CD14-positive monocyte (primary cell): ENCODE data around the gene EXOC4. TPM values are rescaled to one million over a fixed set of nuclear protein-coding genes. Genes with fewer than 3 reads are reported as not detected.

ENCODE experiments used
- DNase-seq, 3 donors: peaks; one replicate each; pipeline ENCODE4 v3.0.0-alpha.2; 2011 to 2022
- H2AFZ ChIP-seq: 2 replicates; pipeline ENCODE4 v1.6.0; 2012; ENCODE audit warnings: mild to moderate bottlenecking, low read depth, low read length, inconsistent platforms; ENCODE audit not compliant: insufficient read depth, poor library complexity, severe bottlenecking
- H3K27ac ChIP-seq, 2 donors: 1 replicate in 1 of 2; 2 replicates in 1 of 2; pipeline ENCODE4 v1.5.1; 2012 to 2013; ENCODE audit warnings: low read length in 2 of 2, control low read depth in 1 of 2, inconsistent platforms in 1 of 2, low read depth in 1 of 2, mild to moderate bottlenecking in 1 of 2
- H3K27me3 ChIP-seq, 2 donors: one replicate each; pipeline versions ENCODE4 v1.6.0 to v1.6.1; 2011 to 2013; ENCODE audit warnings: low read length in 2 of 2; ENCODE audit not compliant: control insufficient read depth in 2 of 2, insufficient read depth in 2 of 2
- H3K36me3 ChIP-seq, 2 donors: replicated peaks in 1 of 2; 1 replicate in 1 of 2; 2 replicates in 1 of 2; pipeline versions ENCODE4 v1.5.1 to v1.6.1; 2012 to 2013; ENCODE audit warnings: low read length in 2 of 2, control low read depth in 1 of 2, inconsistent platforms in 1 of 2, mild to moderate bottlenecking in 1 of 2; ENCODE audit not compliant: insufficient read depth in 2 of 2, control insufficient read depth in 1 of 2
- H3K4me1 ChIP-seq, 2 donors: 1 replicate in 1 of 2; 2 replicates in 1 of 2; pipeline versions ENCODE4 v1.5.1 to v1.6.1; 2012 to 2013; ENCODE audit warnings: low read length in 2 of 2, control low read depth in 1 of 2, inconsistent platforms in 1 of 2, mild to moderate bottlenecking in 1 of 2, moderate library complexity in 1 of 2; ENCODE audit not compliant: insufficient read depth in 2 of 2, control insufficient read depth in 1 of 2
- H3K4me2 ChIP-seq: replicated peaks from 2 replicates; pipeline ENCODE3; 2012; ENCODE audit warnings: low read length, moderate library complexity, mild to moderate bottlenecking; ENCODE audit not compliant: poor library complexity, severe bottlenecking; ENCODE audit errors: extremely low read depth
- H3K4me3 ChIP-seq, 3 experiments: fragments of 200-600 bp in 1 of 3; sonication (generic) in 1 of 3; replicated peaks in 1 of 3; 1 replicate in 2 of 3; 2 replicates in 1 of 3; pipeline ENCODE4 v1.5.1; 2011 to 2013; ENCODE audit warnings: low read length in 3 of 3, mild to moderate bottlenecking in 3 of 3, control low read depth in 2 of 3, low read depth in 2 of 3, inconsistent platforms in 1 of 3, moderate library complexity in 1 of 3
- H3K79me2 ChIP-seq: 2 replicates; pipeline ENCODE4 v1.6.0; 2012; ENCODE audit warnings: mild to moderate bottlenecking, control low read depth, inconsistent platforms, low read length, moderate library complexity; ENCODE audit not compliant: insufficient read depth
- H3K9ac ChIP-seq: 2 replicates; pipeline ENCODE4 v1.6.0; 2017; ENCODE audit warnings: low read length, mild to moderate bottlenecking; ENCODE audit not compliant: insufficient read depth, poor library complexity, severe bottlenecking
- H3K9me3 ChIP-seq, 2 donors: replicated peaks in 1 of 2; 1 replicate in 1 of 2; 2 replicates in 1 of 2; pipeline versions ENCODE4 v1.5.1 to v1.6.1; 2012 to 2013; ENCODE audit warnings: low read length in 2 of 2, control low read depth in 1 of 2; ENCODE audit not compliant: control insufficient read depth in 1 of 2, insufficient read depth in 1 of 2
- H4K20me1 ChIP-seq: 2 replicates; pipeline ENCODE4 v1.6.0; 2012; ENCODE audit warnings: mild to moderate bottlenecking, low read length, control low read depth, moderate library complexity; ENCODE audit not compliant: insufficient read depth
- H3K27ac Mint-ChIP-seq, 7 donors: one replicate each; pipeline ENCODE4 v1.8.0; 2020; ENCODE audit warnings: mild to moderate bottlenecking in 7 of 7, mixed read lengths in 7 of 7, moderate library complexity in 6 of 7, inconsistent platforms in 2 of 7
- H3K27me3 Mint-ChIP-seq, 3 donors: one replicate each; pipeline ENCODE4 v1.8.0; 2021 to 2022; ENCODE audit warnings: low read depth in 3 of 3, mild to moderate bottlenecking in 3 of 3, mixed read lengths in 3 of 3, moderate library complexity in 3 of 3, inconsistent platforms in 1 of 3
- H3K36me3 Mint-ChIP-seq, 2 donors: one replicate each; pipeline ENCODE4 v1.8.0; 2020; ENCODE audit warnings: mixed read lengths in 2 of 2, inconsistent platforms in 1 of 2, mild to moderate bottlenecking in 1 of 2
- H3K4me1 Mint-ChIP-seq: one replicate; pipeline ENCODE4 v1.8.0; 2020; ENCODE audit warnings: mild to moderate bottlenecking, mixed read lengths
- H3K4me3 Mint-ChIP-seq, 2 donors: one replicate each; pipeline ENCODE4 v1.8.0; 2020; ENCODE audit warnings: mild to moderate bottlenecking in 2 of 2, mixed read lengths in 2 of 2, moderate library complexity in 1 of 2
- H3K9me3 Mint-ChIP-seq, 7 donors: one replicate each; pipeline ENCODE4 v1.8.0; 2020 to 2022; ENCODE audit warnings: mixed read lengths in 7 of 7, mild to moderate bottlenecking in 6 of 7, moderate library complexity in 6 of 7, inconsistent platforms in 2 of 7
- CTCF ChIP-seq: fragments of 200-600 bp; IDR thresholded peaks from one replicate; pipeline ENCODE4 v1.8.0; 2022; ENCODE audit warnings: antibody characterized with exemption, mild to moderate bottlenecking
- WGBS: methylation state at CpG from one replicate; pipeline ENCODE4 v1.1.5; 2013; ENCODE audit warnings: missing lambda C conversion rate; ENCODE audit not compliant: insufficient coverage; 5-methylcytosine and 5-hydroxymethylcytosine counted together
- intact Hi-C, 2 donors: fragments of 100-400 bp; cut with micrococcal nuclease; formaldehyde crosslinking; loops; one replicate each; pipeline versions ENCODE4 v1.15.0 to v1.15.1; 2023
- polyA plus RNA-seq, 3 donors: library from polyadenylated mRNA; depleted of rRNA in 1 of 3; unstranded in 2 of 3; stranded (reverse) in 1 of 3; fragments of 300-500 nt in 2 of 3; fragments of >200 nt in 1 of 3; fragmentation: Illumina TruSeq in 2 of 3; gene quantifications; 1 replicate in 2 of 3; 2 replicates in 1 of 3; pipeline ENCODE4 v1.2.3, GENCODE V29; 2012 to 2021

EXOC4 gene
- polyA plus RNA-seq, 3 donors, result 20.6 to 22.3 (median 22.3) TPM

GRCh38 chr7:133751079-133751478 lies 498.2 kb downstream of the EXOC4 start:
- H3K27ac ChIP-seq, result no peak overlapping the region
- DNase-seq, result no peak
- no peak overlapping the region for H3K9ac ChIP-seq
- Mint-ChIP-seq H3K4me3 (no peak overlapping the region), H3K27me3 (no peaks in the 10 kb centered on the region), H3K27ac (no peak overlapping the region), H3K4me1 (no peaks in the 10 kb centered on the region), H3K9me3 (peaks cover 0 to 1% (median 0%) of the 10 kb centered on the region in 7 donors), H3K36me3 (peaks cover 0 to 3% of the 10 kb centered on the region in 2 donors)
- no peaks in the 10 kb centered on the region for H3K9me3 ChIP-seq
- no peaks in the 10 kb centered on the region for H3K27me3 ChIP-seq
- H3K4me2 ChIP-seq, result no peak overlapping the region
- H3K4me1 ChIP-seq, result no peaks in the 10 kb centered on the region
- no peak overlapping the region for H3K4me3 ChIP-seq
- H3K36me3 ChIP-seq, result no peaks in the 10 kb centered on the region
- H3K79me2 ChIP-seq, result no peaks in the 10 kb centered on the region
- H4K20me1 ChIP-seq, result no peaks in the 10 kb centered on the region
- no peak overlapping the region for H2AFZ ChIP-seq
- no peak for TF ChIP-seq CTCF
- intact Hi-C loops, result no loop called here

- no peaks in the 10 kb centered on the region for H3K79me2 ChIP-seq
- H3K27ac Mint-ChIP-seq, result peak overlapping the region in 1 of 7 donors; percentile 53
- no peaks in the 10 kb centered on the region for H4K20me1 ChIP-seq
- no peaks in the 10 kb centered on the region for H3K9me3 Mint-ChIP-seq
- no peak overlapping the region for H3K9ac ChIP-seq
- H3K4me2 ChIP-seq, result no peak overlapping the region
- no peak overlapping the region for H3K27ac ChIP-seq
- DNase-seq, result no peak
- H3K36me3 ChIP-seq, result no peaks in the 10 kb centered on the region
- intact Hi-C loops, result no loop called here
- H3K9me3 ChIP-seq, result no peaks in the 10 kb centered on the region
- no peak for TF ChIP-seq CTCF
- H3K36me3 Mint-ChIP-seq, result peaks cover 0 to 3% of the 10 kb centered on the region in 2 donors
- no peak overlapping the region for H3K4me3 ChIP-seq
- H3K4me3 Mint-ChIP-seq, result no peak overlapping the region
- no peaks in the 10 kb centered on the region for H3K4me1 ChIP-seq
- no peaks in the 10 kb centered on the region for H3K27me3 Mint-ChIP-seq
- WGBS, result no CpG with 5 or more reads among the region's 5 CpGs
- H3K27me3 ChIP-seq, result no peaks in the 10 kb centered on the region
- no peak overlapping the region for H2AFZ ChIP-seq
- no peaks in the 10 kb centered on the region for H3K4me1 Mint-ChIP-seq
Observed at GRCh38 chr7:133753513-133753912, 500.6 kb downstream of the EXOC4 start.
